GM08714 (cell line): ENCODE data around the gene SRGAP2B.
"Not testable (repeated sequence)": the region's sequence is repeated elsewhere in the genome, so short reads cannot be mapped to it uniquely, and the experiment has no call there.

ENCODE experiments used
- H3K4me3 ChIP-seq: fragments of 200-500 bp; sonication (Bioruptor generic); 2 replicates; pipeline ENCODE4 v1.5.1; 2014; ENCODE audit warnings: mild to moderate bottlenecking, low read length, inconsistent platforms

SRGAP2B gene

GRCh38 chr1:145095284-145096057, at the start of gene SRGAP2B, which contains the start of gene FAM72D:
SRGAP2B (minus strand) TSS chr1:145095328; CDS start chr1:145092901, 2,427 bp downstream.
FAM72D (plus strand) TSS chr1:145095974; CDS start chr1:145096848, 874 bp downstream.
- peak within 1 kb of the TSS; percentile 62 for H3K4me3 ChIP-seq

- H3K4me3 ChIP-seq = not testable (repeated sequence)
Observed at GRCh38 chr1:145144264-145144913, 49.3 kb upstream of the SRGAP2B start.

DNA sequence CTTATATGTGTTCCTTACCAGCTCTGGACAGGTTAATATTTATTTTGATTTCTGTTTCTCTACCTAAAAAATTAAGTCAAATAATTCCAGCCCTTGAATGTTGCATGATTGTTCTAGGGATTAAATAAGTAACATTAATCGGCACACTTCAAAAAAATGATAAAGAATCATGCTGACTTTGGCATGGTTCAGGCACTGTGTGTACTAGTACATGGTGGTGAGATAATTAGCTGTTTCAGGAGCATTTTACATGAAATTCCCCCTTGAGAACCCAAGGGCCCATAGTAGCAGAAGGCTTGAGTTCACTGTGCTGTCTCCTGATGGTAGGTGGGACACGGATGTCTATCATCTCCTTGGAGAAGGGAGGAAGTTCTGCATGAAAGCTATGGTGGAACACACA, 45.4 kb upstream of the SRGAP2B start:
- not testable (repeated sequence) for H3K4me3 ChIP-seq

- H3K4me3 ChIP-seq = not testable (repeated sequence)
Observed at GRCh38 chr1:145134476-145134875, 39.3 kb upstream of the SRGAP2B start.

DNA sequence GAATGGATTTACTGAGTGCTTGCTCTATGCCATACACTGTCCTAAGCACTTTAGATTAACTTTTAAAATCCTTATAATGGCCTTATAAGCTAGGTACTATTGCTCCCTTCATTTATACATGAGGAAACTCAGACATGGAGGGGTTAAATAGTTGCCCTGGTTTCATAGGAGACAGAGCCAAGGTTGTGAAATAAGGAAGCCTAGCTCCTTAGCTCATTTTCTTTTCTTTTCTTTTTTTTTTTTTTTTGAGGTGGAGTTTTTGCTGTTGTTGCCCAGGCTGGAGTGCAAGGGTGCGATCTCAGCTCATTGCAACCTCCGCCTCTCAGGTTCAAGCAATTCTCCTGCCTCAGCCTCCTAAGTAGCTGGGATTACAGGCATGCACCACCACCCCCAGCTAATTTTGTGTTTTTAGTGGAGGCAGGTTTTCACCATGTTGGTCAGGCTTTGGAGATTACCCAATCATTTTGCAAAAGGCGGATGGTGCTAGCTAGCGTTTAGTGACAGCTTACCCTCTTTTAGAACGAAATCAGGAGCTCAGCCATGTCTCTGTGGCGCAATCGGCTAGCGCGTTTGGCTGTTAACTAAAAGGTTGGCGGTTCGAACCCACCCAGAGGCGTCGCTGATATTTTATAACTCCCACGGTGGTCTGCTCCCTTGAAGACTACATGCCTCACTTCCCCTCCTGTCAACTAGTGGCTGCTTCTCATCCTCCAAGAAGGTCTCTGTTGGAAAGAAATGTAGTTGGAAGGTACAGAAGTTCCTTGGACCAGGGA, 33.8 kb upstream of the SRGAP2B start:
- H3K4me3 ChIP-seq = not testable (repeated sequence)

- H3K4me3 ChIP-seq = not testable (repeated sequence)
Observed at GRCh38 chr1:145127144-145127543, 32.0 kb upstream of the SRGAP2B start.

DNA sequence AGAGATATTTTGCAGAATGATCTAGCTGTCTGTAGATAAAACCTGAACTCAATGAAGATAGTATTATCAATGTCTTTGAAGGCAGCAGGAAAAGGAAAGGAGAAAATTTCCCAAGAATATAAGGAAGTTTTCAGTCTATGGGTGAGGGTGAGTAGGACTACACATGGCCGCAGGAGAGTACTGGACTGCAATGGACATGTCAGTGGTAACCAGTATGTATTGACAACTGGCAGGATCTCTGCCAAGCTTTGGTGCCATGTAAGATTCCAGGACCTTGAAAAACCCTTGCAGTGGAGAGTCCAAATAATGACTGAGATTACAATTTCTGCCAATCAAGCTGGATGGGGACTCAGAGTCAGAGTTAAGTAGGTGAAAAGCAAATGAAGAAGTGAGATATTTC, 30.0 kb upstream of the SRGAP2B start:
- H3K4me3 ChIP-seq = not testable (repeated sequence)

- not testable (repeated sequence) for H3K4me3 ChIP-seq
Observed at GRCh38 chr1:145123992-145124641, 29.0 kb upstream of the SRGAP2B start.

GRCh38 chr1:145123062-145123395, 27.9 kb upstream of the SRGAP2B start:
- not testable (repeated sequence) for H3K4me3 ChIP-seq

DNA sequence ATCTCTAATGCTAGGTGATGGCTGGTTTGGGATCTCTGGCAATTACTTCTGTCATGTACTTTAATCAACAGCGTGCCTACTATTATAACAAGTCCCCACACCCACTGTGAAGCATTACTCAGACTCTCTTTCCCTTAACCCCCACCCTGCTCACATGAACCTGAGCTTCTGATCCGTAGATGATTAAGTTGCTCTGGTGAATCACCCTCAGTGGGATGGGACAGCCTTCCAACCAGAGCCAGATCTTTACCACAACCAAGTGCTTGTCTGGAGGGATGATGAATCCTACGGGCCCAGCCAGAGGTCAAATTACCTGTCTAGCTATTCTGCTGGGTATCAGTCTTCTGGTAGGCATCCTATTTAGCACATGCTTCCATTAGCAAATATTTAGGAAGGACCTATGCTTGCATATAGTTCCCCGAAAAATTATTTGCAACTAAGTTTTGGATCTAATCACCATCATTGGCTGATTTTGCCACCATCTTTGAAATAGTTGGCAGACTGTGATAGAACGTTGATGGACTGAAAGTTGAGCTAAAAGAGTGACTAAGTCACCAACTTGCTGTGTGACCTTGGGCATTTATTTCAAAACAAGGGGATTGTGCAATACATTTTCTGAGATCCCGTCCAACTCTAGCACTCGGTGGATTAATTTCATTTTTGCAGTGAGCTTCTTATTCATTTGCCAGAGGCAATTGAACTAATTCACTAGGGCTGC, 27.4 kb upstream of the SRGAP2B start:
- not testable (repeated sequence) for H3K4me3 ChIP-seq

DNA sequence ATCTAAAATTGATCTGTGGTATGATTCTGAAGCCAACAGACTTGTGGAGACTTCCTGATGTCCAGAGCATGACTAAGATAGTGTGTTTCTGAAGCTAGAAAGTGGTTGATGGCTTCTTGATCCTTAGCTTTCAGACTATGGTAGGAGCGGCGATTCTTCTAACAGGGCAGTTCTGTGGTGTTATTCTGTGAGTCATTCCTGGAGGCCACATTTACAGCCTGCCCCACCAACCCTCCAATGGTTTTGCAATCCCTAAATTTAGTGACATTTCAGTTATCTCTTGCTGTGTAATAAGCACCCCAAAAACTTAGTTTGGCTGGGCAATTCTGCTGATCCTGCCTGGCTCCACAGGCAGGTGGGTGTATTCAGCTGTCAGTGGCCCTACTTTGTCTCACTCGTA, 24.7 kb upstream of the SRGAP2B start:
- H3K4me3 ChIP-seq = not testable (repeated sequence)

GRCh38 chr1:145115587-145116493, 20.7 kb upstream of the SRGAP2B start:
- not testable (repeated sequence) for H3K4me3 ChIP-seq

DNA sequence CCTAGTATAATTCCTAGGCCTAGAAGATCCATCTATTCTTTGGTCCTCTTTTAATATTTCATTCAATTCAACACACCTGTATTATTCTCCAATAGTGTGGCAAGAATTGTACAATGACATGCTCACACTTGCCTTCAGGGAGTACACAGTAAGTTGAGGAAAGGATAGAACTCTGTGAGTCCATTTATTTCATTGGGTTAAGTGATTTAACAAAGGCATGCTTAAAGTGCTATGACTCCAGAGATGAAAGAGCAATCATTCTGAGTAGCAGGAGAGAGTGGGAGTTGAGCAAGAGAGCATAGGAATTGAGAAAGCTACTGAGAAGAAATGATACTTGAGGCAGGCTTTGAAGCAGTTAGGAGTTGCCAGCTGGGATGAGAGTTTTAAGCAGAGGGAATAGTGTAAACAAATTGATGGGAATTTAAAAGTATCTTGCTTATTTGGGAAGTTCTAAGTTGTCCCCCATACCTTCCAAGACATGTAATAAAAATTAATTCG, 19.5 kb upstream of the SRGAP2B start:
- not testable (repeated sequence) for H3K4me3 ChIP-seq

- H3K4me3 ChIP-seq = not testable (repeated sequence)
Observed at GRCh38 chr1:145112703-145113102, 17.6 kb upstream of the SRGAP2B start.

DNA sequence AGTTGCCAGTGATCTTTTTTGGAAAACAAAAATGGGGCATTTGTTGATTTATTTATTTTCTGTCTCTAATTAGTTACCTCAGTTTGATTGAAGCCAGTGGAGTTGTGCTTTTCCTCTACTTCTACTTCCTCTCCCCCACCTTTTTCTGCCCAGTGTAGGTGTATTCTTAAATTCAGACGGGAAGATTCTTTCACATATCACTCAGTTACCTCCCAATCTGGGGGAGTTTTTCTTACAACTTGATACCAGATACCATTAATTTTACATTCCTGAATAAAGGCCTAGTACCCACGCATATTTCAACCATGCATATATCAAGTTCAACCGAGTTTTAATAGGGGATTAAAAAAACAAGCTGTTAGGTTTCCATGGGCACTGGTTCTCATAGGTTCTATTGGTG, 16.5 kb upstream of the SRGAP2B start:
- not testable (repeated sequence) for H3K4me3 ChIP-seq

- H3K4me3 ChIP-seq = not testable (repeated sequence)
Observed at GRCh38 chr1:145103294-145103693, 8.2 kb upstream of the SRGAP2B start.

DNA sequence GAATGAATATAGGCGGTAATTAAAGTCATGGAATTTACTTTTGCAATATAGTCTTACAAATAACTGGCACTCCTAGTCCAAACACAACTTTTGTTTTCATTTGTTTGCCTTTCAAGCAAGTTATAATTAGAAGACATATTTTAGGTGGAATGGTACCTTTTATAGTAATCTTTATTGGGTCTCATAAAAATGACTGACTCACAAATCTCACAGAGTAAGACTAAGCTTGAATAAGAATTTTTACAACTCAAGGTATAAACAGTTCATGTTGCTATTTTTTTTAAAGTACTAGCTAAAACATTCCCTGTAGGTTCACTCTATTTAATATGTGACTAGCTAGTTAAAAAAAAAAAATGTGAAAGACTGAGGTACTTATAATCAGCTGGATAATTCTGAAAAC, 6.6 kb upstream of the SRGAP2B start:
- not testable (repeated sequence) for H3K4me3 ChIP-seq

DNA sequence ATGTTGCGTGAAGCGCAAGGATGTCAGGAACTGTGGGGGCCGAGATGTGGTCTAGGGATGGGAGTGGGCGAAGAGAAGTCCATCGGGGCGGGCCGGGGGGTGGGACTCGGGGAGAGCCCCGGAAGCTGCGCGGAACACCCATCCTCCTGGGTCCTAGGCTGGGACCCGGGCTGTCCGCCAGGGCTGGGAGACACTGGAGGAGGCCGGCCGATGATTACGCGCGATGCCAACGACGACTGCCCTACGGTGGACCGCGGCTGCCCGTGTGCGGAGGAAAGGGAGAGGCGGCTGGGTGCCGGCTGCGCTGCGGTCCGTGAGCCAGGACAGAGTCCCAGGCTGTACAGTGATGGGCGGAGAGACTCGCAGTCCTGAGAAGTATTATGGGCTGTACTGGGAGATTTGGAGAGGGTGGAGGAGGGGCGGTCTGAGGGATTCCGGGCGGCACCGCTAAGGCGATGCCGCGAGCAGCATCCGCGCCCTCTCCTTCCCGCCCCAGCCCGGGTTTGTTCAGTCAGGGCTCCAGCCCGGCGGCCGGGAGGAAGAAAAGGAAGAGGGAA, 395 bp downstream of the SRGAP2B start:
- peak overlapping the region; percentile 57; the same call in 1 of the 2 replicates for H3K4me3 ChIP-seq

GRCh38 chr1:145093517-145094149, 1.5 kb downstream of the SRGAP2B start:
- peak overlapping the region; percentile 55; the same call in 1 of the 2 replicates for H3K4me3 ChIP-seq
